NCI-H345 treated with DMSO at 0.1 percent for 48 hours (cell line): Measurements from ENCODE around the gene RECQL5.

ENCODE experiments used
- DNase-seq: peaks from one replicate; lab custom pipeline; 2025; ENCODE audit not compliant: unreplicated experiment; lab: John Stamatoyannopoulos, UW

The RECQL5 gene

GRCh38 chr17:75619506-75620431 lies 47.2 kb downstream of the RECQL5 start:
- no peak for DNase-seq

- no peak for DNase-seq
Observed at GRCh38 chr17:75617675-75618074, 49.3 kb downstream of the RECQL5 start.

- no peak for DNase-seq
Observed at GRCh38 chr17:75617218-75617617, 49.7 kb downstream of the RECQL5 start.

GRCh38 chr17:75616521-75617122 lies 50.3 kb downstream of the RECQL5 start:
- no peak for DNase-seq

GRCh38 chr17:75615301-75615700 lies 51.7 kb downstream of the RECQL5 start:
- DNase-seq: no peak

- DNase-seq: no peak
Observed at GRCh38 chr17:75614556-75615270, 52.2 kb downstream of the RECQL5 start.

GRCh38 chr17:75614006-75614405 lies 52.9 kb downstream of the RECQL5 start:
- DNase-seq: no peak

GRCh38 chr17:75612906-75613626 lies 53.9 kb downstream of the RECQL5 start:
- DNase-seq: no peak

- DNase-seq: no peak
Observed at GRCh38 chr17:75611851-75612429, 55.0 kb downstream of the RECQL5 start.

GRCh38 chr17:75610103-75610984 lies 56.6 kb downstream of the RECQL5 start:
- no peak for DNase-seq

GRCh38 chr17:75607086-75607485 lies 59.9 kb downstream of the RECQL5 start:
- DNase-seq: no peak

- no peak for DNase-seq
Observed at GRCh38 chr17:75605790-75606189, 61.2 kb downstream of the RECQL5 start.

- no peak for DNase-seq
Observed at GRCh38 chr17:75604034-75604695, 62.8 kb downstream of the RECQL5 start.

- DNase-seq: no peak
Observed at GRCh38 chr17:75603123-75603522, 63.8 kb downstream of the RECQL5 start.

GRCh38 chr17:75602644-75603043 lies 64.3 kb downstream of the RECQL5 start:
- DNase-seq: no peak

GRCh38 chr17:75601057-75601987 lies 65.6 kb downstream of the RECQL5 start:
- DNase-seq: no peak

- DNase-seq: no peak
Observed at GRCh38 chr17:75596320-75597087, 70.5 kb downstream of the RECQL5 start.
